K562 (cell line): ENCODE data around the gene PLEKHH3. TPM values are rescaled to one million over a fixed set of nuclear protein-coding genes. Genes with fewer than 3 reads are reported as not detected.
A peak's percentile ranks its signal among the peaks of the same experiment; 100 is the strongest.

ENCODE experiments used
- CTCF ChIP-seq, 3 experiments: IDR thresholded peaks in 2 of 3; conservative IDR thresholded peaks in 1 of 3; 2 replicates each; pipeline ENCODE4 v1.5.1; 2011 to 2012; ENCODE audit warnings: low read length in 3 of 3, mild to moderate bottlenecking in 3 of 3, control low read depth in 2 of 3, improper control_type of control experiment in 1 of 3, inconsistent platforms in 1 of 3, low read depth in 1 of 3, mixed read lengths in 1 of 3, moderate library complexity in 1 of 3; ENCODE audit not compliant: insufficient read depth in 2 of 3
- HDAC6 ChIP-seq: IDR thresholded peaks from 2 replicates; pipeline ENCODE4 v1.6.1; 2012; ENCODE audit warnings: low read depth, mild to moderate bottlenecking, control low read depth, inconsistent platforms, low read length, moderate library complexity
- LEF1 ChIP-seq: fragments of 450-650 bp; IDR thresholded peaks from 2 replicates; pipeline ENCODE4 v1.6.1; 2016; ENCODE audit warnings: mild to moderate bottlenecking
- MLLT1 ChIP-seq, 2 experiments: fragments of 450-650 bp; IDR thresholded peaks; 2 replicates each; pipeline ENCODE4 v1.6.1; 2016
- RCOR1 ChIP-seq, 2 experiments: IDR thresholded peaks; 2 replicates each; pipeline ENCODE4 v1.6.1; 2012; ENCODE audit warnings: low read depth in 2 of 2, low read length in 2 of 2, borderline replicate concordance in 1 of 2, improper control_type of control experiment in 1 of 2
- SOX6 ChIP-seq: fragments of 450-650 bp; IDR thresholded peaks from 2 replicates; pipeline ENCODE4 v1.6.1; 2014; ENCODE audit warnings: mild to moderate bottlenecking
- U2AF2 ChIP-seq: fragments of 200-400 bp; formaldehyde crosslinking; optimal IDR thresholded peaks from 2 replicates; pipeline ENCODE3; 2017; ENCODE audit warnings: low read depth, mild to moderate bottlenecking, low read length
- polyA plus RNA-seq, 8 experiments: library from polyadenylated mRNA; depleted of rRNA in 4 of 8; stranded (reverse) in 5 of 8; unstranded in 3 of 8; fragments of >200 nt; fragmentation: Nextera tagmentation in 2 of 8; fragmentation: Illumina TruSeq in 1 of 8; extraction: Ambion mirVana in 2 of 8; extraction: Trizol in 1 of 8; gene quantifications; 2 replicates each; pipeline versions ENCODE4 v1.2.1 to v1.2.3, GENCODE V29; 2011 to 2014; ENCODE audit warnings: inconsistent platforms in 1 of 8, missing spikeins in 1 of 8
- total RNA-seq, 7 experiments: library from RNA; depleted of rRNA in 6 of 7; stranded (reverse); fragments of >200 nt in 6 of 7; fragmentation: Illumina TruSeq in 2 of 7; extraction: Trizol in 2 of 7; gene quantifications; 2 replicates each; pipeline versions ENCODE4 v1.2.1 to v1.2.3, GENCODE V29; 2011 to 2021; ENCODE audit warnings: low replicate concordance in 1 of 7
- TF ChIP-seq, protein P1 (sequence below): sonication (generic); IDR thresholded peaks from 2 replicates; pipeline ENCODE4 v1.6.1; 2016

The PLEKHH3 gene
- total and polyA plus RNA-seq, 9 of the 15 experiments (the other 6 are each of a cell fraction or from before 2014, with no cell fraction given) = 0.58 to 34.5 (median 5.0) TPM

DNA sequence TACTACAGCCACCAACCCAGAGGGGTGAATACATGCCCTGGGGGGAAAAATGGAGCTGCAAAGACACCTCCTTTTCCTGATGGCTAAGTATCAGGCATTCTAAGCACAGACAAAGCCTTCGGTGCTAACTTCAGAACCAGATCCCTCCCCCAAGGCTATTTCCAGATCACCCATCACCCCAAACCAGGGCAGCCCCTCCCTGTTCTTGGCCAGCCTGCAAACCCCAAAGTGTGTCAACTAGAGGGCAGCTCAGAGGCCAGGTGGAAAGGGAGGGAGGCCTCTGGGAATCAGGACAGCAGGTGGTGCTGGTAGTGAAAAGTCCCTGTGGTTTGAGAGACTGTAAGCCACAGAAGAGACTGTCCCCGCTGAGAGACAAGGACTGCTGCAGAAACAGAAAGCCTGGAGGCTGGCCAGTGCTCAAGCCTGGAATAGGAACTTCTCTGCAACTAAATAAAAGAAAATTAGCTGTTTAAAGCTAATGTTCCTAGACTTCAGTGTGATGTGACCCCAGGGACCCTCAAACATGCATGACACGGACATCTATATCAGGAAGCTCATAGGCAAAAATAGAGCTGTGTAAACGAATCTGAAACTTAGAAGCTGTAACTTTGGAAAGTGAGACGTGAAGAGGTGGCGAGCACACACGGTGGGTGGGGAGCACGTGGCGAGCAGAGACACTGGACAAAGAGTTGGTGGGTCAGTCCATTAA lies 58.2 kb downstream of the PLEKHH3 start (continued):
- peak in 1 of 2 experiments; percentile 62; a peak in 1 of 4 replicates for TF ChIP-seq RCOR1 (IDR thresholded peaks at IDR 0.05; ENCODE audit: borderline replicate concordance in 1 of 2, low read depth in 2 of 2, low read length in 2 of 2)
- peak; percentile 65 to 93 (median 87) for TF ChIP-seq CTCF (IDR thresholded peaks at IDR 0.05 in 2 of 3, conservative IDR thresholded peaks at IDR 0.05 in 1 of 3; ENCODE audit: insufficient read depth in 2 of 3, low read depth in 1 of 3, low read length in 3 of 3)
- TF ChIP-seq U2AF2 = no peak
- no peak for TF ChIP-seq HDAC6
- TF ChIP-seq, protein P1, sequence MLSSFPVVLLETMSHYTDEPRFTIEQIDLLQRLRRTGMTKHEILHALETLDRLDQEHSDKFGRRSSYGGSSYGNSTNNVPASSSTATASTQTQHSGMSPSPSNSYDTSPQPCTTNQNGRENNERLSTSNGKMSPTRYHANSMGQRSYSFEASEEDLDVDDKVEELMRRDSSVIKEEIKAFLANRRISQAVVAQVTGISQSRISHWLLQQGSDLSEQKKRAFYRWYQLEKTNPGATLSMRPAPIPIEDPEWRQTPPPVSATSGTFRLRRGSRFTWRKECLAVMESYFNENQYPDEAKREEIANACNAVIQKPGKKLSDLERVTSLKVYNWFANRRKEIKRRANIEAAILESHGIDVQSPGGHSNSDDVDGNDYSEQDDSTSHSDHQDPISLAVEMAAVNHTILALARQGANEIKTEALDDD = peak; percentile 57; the same call in 1 of the 2 replicates
- TF ChIP-seq LEF1 = no peak
- TF ChIP-seq MLLT1 (IDR thresholded peaks at IDR 0.05) = peak; percentile 66 to 90
- TF ChIP-seq SOX6 = 0 out of 2 replicates have a peak, but pooled peaks have one; percentile 43
